Measurements from ENCODE around the gene LCN1. TPM values are rescaled to one million over a fixed set of nuclear protein-coding genes. Genes with fewer than 3 reads are reported as not detected.

The LCN1 gene
- total RNA-seq, 6 donors from 2014 or later: not detected

DNA sequence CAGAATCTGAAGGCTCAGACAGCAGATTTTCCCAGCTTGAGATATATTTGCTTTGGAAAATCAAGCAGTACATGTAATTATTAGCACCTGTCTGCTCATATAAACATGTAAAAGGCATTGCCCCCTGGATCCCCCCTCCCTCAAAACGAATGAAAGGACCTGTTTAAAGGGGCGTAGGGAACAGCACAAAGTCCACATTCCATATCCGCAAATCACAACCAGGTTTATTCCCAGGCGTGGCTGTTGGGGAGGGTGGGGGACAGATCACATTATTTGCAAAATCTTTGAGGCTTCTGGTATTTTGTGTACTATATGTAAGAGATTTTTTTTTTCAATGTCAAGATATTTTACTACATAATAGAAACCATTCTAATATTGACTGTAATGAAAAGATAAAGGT, 29.5 kb upstream of the LCN1 start:
- no peaks in the 10 kb centered on the region for H3K27me3 ChIP-seq
- peaks cover 0 to 28% (median 23%) of the 10 kb centered on the region in 4 donors for H3K36me3 ChIP-seq
- no peak overlapping the region for H3K4me3 ChIP-seq
- no peaks in the 10 kb centered on the region for H3K4me1 ChIP-seq
- DNase-seq (no peak), ATAC-seq (ENCODE audit: low FRiP score in 2 of 2) (no peak)
- TF ChIP-seq POLR2A (IDR thresholded peaks at IDR 0.05): no peak
- TF ChIP-seq POLR2AphosphoS5 (IDR thresholded peaks at IDR 0.05): no peak
- TF ChIP-seq, protein P1, sequence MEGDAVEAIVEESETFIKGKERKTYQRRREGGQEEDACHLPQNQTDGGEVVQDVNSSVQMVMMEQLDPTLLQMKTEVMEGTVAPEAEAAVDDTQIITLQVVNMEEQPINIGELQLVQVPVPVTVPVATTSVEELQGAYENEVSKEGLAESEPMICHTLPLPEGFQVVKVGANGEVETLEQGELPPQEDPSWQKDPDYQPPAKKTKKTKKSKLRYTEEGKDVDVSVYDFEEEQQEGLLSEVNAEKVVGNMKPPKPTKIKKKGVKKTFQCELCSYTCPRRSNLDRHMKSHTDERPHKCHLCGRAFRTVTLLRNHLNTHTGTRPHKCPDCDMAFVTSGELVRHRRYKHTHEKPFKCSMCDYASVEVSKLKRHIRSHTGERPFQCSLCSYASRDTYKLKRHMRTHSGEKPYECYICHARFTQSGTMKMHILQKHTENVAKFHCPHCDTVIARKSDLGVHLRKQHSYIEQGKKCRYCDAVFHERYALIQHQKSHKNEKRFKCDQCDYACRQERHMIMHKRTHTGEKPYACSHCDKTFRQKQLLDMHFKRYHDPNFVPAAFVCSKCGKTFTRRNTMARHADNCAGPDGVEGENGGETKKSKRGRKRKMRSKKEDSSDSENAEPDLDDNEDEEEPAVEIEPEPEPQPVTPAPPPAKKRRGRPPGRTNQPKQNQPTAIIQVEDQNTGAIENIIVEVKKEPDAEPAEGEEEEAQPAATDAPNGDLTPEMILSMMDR (IDR thresholded peaks at IDR 0.05): no peak
- TF ChIP-seq EP300 (IDR thresholded peaks at IDR 0.05): no peak
- H3K9me3 ChIP-seq: no peaks in the 10 kb centered on the region
- H3K27ac ChIP-seq: no peak overlapping the region
- WGBS, 2 donors: 82 to 88% methylated on average over 4 of the region's 4 CpGs

DNA sequence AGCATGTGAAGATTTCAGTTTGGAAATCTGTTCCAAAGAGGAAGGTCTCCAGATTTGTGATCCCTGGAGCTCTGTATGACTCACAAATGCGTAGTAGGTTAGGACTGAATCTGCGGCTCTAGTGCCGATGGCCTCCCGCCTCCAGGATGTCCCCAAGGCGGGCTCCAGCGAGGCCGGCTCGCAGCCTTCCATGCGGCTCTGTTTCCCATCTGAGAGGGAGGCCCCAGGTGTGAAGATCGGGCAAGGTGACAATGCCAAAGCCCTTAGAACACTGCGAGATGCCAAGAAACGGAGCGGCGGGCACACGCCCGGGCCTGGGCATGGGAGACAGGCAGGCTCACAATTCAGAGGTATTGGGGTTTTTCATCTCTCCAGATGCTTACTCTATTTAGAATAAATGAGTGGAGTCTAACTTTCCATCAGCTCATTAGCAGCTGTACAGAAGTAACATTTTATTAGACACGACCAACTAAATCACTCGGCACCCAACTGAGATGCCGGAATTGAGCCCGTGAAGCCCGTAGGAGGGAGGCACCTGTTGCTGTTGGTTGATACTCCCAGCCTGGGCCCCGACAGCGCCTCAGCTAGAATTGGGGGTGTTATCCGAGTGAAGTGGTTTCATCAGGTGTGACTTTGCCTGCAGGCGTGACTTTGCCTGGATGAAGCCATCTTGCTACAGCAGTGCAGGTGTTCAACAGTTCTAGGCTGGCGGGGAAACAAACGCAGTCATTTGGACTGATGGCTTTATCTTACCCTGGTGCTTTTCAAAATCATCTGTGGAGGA, 28.2 kb upstream of the LCN1 start:
- TF ChIP-seq POLR2A (IDR thresholded peaks at IDR 0.05) (no peak), POLR2AphosphoS5 (IDR thresholded peaks at IDR 0.05) (no peak), EP300 (IDR thresholded peaks at IDR 0.05) (no peak)
- TF ChIP-seq, protein P1 (IDR thresholded peaks at IDR 0.05): no peak

DNA sequence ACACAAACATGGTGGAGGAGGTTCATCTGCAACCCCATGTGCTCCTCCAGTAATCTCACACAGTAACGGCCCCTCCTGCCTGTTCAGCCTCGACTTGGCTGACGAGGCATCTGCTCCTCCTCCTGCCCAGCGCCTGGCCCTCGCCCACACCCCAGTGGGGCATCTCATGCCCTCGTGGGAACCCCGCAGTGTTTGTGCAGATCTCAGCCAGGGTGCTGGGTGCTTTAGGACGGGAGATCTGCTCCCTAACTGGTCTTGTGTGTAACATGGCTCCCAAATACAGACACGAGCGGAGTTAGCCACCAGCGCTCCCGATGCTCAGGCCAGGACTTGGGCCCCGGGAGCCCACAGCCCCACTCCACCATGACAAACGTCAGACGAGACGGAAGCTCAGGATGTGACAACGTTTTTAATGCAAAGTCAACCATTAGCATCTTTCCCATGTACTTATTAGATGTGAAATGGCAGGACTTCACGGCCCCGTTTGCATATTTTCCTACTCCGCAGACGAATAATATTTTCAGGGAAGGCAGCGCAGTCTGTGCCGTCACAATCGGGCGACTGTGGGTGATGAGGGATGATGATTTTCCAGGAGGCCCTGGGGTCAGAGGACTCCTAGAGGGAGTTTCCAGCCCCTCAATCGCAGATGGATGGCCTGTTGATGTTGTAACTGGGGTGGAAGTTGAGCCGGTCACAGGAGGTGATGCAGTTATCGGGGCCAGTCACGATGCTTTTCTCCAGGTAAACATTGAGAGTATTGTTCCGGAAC, 26.3 kb upstream of the LCN1 start:
- Histone ChIP-seq H3K27ac (no peak overlapping the region), H3K36me3 (no peaks in the 10 kb centered on the region), H3K9me3 (no peaks in the 10 kb centered on the region), H3K4me3 (no peak overlapping the region), H3K4me1 (peaks cover 6 to 11% (median 8%) of the 10 kb centered on the region in 4 donors), H3K27me3 (no peaks in the 10 kb centered on the region)
- TF ChIP-seq EP300 (IDR thresholded peaks at IDR 0.05) (no peak), POLR2AphosphoS5 (IDR thresholded peaks at IDR 0.05) (no peak), POLR2A (IDR thresholded peaks at IDR 0.05) (no peak)
- TF ChIP-seq, protein P1 (IDR thresholded peaks at IDR 0.05): no peak
- DNase-seq (peak in 1 of 2 donors; percentile 41), ATAC-seq (ENCODE audit: low FRiP score in 2 of 2) (no peak)
- WGBS, 2 donors: 84 to 85% methylated on average over 26 to 30 of the region's 30 CpGs

More for the DNA sequence above, 28.2 kb upstream of the LCN1 start:
- WGBS, 2 donors: 94 to 97% methylated on average over 27 of the region's 27 CpGs
- ATAC-seq (ENCODE audit: low FRiP score in 2 of 2): no peak
- no peaks in the 10 kb centered on the region for H3K9me3 ChIP-seq
- peak in 1 of 2 donors; percentile 68 for DNase-seq
- H3K27me3 ChIP-seq: no peaks in the 10 kb centered on the region
- no peak overlapping the region for H3K27ac ChIP-seq
- H3K36me3 ChIP-seq: peaks cover 0 to 16% (median 10%) of the 10 kb centered on the region in 4 donors
- H3K4me1 ChIP-seq: no peaks in the 10 kb centered on the region
- H3K4me3 ChIP-seq: no peak overlapping the region

DNA sequence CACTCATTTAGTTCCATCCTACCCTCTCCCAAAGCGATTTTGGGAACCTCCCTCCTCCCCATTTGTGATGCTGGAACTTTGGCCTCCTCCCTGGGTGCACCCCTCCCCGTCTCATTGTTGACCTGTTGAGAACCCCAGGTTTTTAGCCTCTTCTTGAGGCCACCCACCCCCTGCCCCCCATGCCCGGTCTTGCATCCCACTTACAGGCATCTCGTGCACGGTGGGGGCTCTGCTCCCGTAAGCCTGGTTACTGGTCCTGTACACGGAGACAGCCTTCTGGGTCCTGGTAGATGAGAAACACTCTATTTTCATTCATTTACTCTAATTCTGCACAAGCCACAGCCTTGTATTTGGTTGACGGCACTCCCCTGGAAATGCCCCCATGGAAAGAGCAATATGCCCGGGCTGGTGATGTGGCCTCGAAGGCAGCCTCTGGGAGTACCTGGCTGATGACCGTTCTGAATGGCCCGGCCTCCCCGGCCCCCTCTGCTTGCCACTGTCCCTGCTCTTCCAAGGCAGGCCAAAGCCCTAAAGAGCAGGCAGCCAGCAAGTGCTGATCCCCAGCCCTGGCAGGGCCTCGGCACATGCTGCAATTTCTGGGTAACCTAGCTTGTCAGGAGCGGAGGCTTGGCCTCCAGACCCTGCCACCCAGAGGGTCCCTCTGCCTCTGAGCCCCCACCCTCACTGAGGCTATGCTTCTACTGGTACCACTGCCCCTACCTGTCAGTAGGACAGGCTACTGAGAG, 22.7 kb upstream of the LCN1 start:
- no peak for TF ChIP-seq POLR2AphosphoS5 (IDR thresholded peaks at IDR 0.05)
- TF ChIP-seq, protein P1 (IDR thresholded peaks at IDR 0.05): no peak
- no peaks in the 10 kb centered on the region for H3K9me3 ChIP-seq
- ATAC-seq (ENCODE audit: low FRiP score in 2 of 2) (no peak), DNase-seq (no peak)
- H3K36me3 ChIP-seq: peaks cover 0 to 18% (median 9%) of the 10 kb centered on the region in 4 donors
- WGBS, 2 donors: 85% methylated on average over 13 to 15 of the region's 15 CpGs
- no peak overlapping the region for H3K27ac ChIP-seq
- peak overlapping the region in 1 of 4 donors; percentile 95 for H3K4me3 ChIP-seq
- H3K4me1 ChIP-seq: peaks cover 18 to 36% (median 25%) of the 10 kb centered on the region in 4 donors
- H3K27me3 ChIP-seq: no peaks in the 10 kb centered on the region

Data from upper lobe of left lung (tissue), 6 donors.